Caco-2 (cell line): ENCODE data around the gene COPS6. TPM values are rescaled to one million over a fixed set of nuclear protein-coding genes. Genes with fewer than 3 reads are reported as not detected.
"Not testable (repeated sequence)": the region's sequence is repeated elsewhere in the genome, so short reads cannot be mapped to it uniquely, and the experiment has no call there.

ENCODE experiments used
- BruUV-seq: library from RNA; stranded (reverse); fragments of 400-500 nt; replicated peaks from 2 replicates; lab custom pipeline; 2021; lab: Mats Ljungman, UMichigan
- CTCF ChIA-PET: fragments of 300-600 bp; sonication (Branson Sonifier 250); formaldehyde crosslinking; loops from one replicate; lab custom pipeline; 2022; ENCODE audit warnings: antibody characterized with exemption; lab: Charles Lee
- POLR2A ChIA-PET: fragments of 300-600 bp; sonication (Branson Sonifier 250); formaldehyde crosslinking; loops from one replicate; lab custom pipeline; 2022; ENCODE audit warnings: antibody characterized with exemption; lab: Charles Lee
- DNase-seq, 2 experiments: peaks; one replicate each; pipeline versions ENCODE4 v3.0.0 to v3.0.0-alpha.2; 2020 to 2022
- H3K27me3 ChIP-seq: replicated peaks from 2 replicates; pipeline ENCODE4 v1.6.0; 2011; ENCODE audit warnings: low read length; ENCODE audit not compliant: control insufficient read depth, insufficient read depth
- H3K36me3 ChIP-seq: 2 replicates; pipeline ENCODE4 v1.5.1; 2011; ENCODE audit warnings: low read length; ENCODE audit not compliant: control insufficient read depth, insufficient read depth
- H3K4me1 ChIP-seq: fragments of 250-450 bp; sonication (Bioruptor Pico); 2 replicates; pipeline ENCODE4 v1.5.1; 2020; ENCODE audit warnings: mild to moderate bottlenecking
- H3K4me3 ChIP-seq: 2 replicates; pipeline ENCODE4 v1.5.1; 2011; ENCODE audit warnings: low read depth, mild to moderate bottlenecking, control low read depth, low read length
- H3K9me3 ChIP-seq: fragments of 250-450 bp; sonication (Bioruptor Pico); 2 replicates; pipeline ENCODE4 v1.5.1; 2020; ENCODE audit warnings: mild to moderate bottlenecking, moderate library complexity
- H3K27ac Mint-ChIP-seq: one replicate; pipeline ENCODE4 v1.8.0; 2022; ENCODE audit warnings: mixed read lengths; ENCODE audit not compliant: unreplicated experiment
- H3K27me3 Mint-ChIP-seq: one replicate; pipeline ENCODE4 v1.8.0; 2022; ENCODE audit warnings: mixed read lengths; ENCODE audit not compliant: insufficient read depth, unreplicated experiment
- H3K36me3 Mint-ChIP-seq: one replicate; pipeline ENCODE4 v1.8.0; 2022; ENCODE audit warnings: mild to moderate bottlenecking, mixed read lengths; ENCODE audit not compliant: insufficient read depth, unreplicated experiment
- H3K4me1 Mint-ChIP-seq: one replicate; pipeline ENCODE4 v1.8.0; 2022; ENCODE audit warnings: low read depth, mixed read lengths; ENCODE audit not compliant: unreplicated experiment
- H3K4me3 Mint-ChIP-seq: one replicate; pipeline ENCODE4 v1.8.0; 2022; ENCODE audit warnings: mild to moderate bottlenecking, moderate library complexity, mixed read lengths; ENCODE audit not compliant: unreplicated experiment
- H3K9me3 Mint-ChIP-seq: one replicate; pipeline ENCODE4 v1.8.0; 2022; ENCODE audit warnings: mixed read lengths; ENCODE audit not compliant: unreplicated experiment
- intact Hi-C: fragments of 100-400 bp; cut with micrococcal nuclease; formaldehyde crosslinking; loops from one replicate; pipeline ENCODE4 v1.10.0; 2022; ENCODE audit not compliant: unreplicated experiment
- total RNA-seq: library from RNA; stranded (reverse); gene quantifications from 2 replicates; pipeline ENCODE4 v1.2.3, GENCODE V29; 2022
- TF ChIP-seq, protein P1 (sequence below), 2 experiments: fragments of 200-600 bp in 1 of 2; IDR thresholded peaks; 1 replicate in 1 of 2; 2 replicates in 1 of 2; pipeline versions ENCODE4 v1.5.1 to v1.8.0; 2011 to 2022; ENCODE audit warnings: antibody characterized with exemption in 1 of 2, control low read depth in 1 of 2, inconsistent platforms in 1 of 2, low read depth in 1 of 2, low read length in 1 of 2, mild to moderate bottlenecking in 1 of 2, moderate library complexity in 1 of 2; ENCODE audit not compliant: insufficient read depth in 1 of 2, severe bottlenecking in 1 of 2, unreplicated experiment in 1 of 2

COPS6 gene
- total RNA-seq, 1 experiment from 2014 or later: 142 TPM

DNA sequence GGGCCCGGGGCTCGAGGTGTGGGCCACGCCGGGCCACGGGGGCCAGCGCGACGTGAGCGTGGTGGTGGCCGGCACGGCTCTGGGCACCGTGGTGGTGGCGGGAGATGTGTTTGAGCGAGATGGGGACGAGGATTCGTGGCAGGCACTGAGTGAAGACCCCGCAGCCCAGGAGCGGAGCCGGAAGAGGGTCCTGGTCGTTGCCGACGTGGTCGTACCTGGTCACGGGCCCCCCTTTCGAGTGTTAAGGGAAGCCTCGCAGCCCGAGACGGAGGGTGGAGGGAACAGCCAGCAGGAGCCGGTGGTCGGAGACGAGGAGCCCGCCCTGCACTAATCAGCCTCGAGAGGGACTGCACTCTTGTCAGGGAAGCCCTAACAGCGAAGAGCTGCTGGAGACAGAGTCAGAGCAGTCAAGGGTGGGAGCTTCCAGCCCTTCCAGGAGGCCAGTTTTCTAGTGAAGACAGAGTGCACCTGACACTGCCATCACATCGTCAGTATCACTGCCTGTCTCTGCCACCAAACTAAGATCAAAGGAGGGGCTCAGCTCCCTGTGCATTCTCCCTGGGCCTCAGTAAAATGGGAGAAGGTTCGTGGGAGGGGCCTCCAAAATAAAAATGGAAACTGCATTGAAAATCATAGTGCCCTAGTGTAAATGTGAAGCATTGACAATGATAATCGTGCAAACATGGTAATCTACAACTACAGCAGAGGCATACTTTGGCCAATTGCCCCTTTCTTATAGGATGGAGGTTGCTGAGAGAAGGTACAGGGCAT, 39.3 kb downstream of the COPS6 start:
- no peaks in the 10 kb centered on the region for H3K9me3 Mint-ChIP-seq
- POLR2A ChIA-PET: interaction anchor here (0.6 to 1.2 kb wide), 3 partner anchors 26 to 301 kb away, joined by 3 to 8 read pairs (median 4); partner anchors contain the start of genes AP4M1, MCM7, MEPCE and ZCWPW1
- peaks cover 25% of the 10 kb centered on the region for H3K36me3 Mint-ChIP-seq
- TF ChIP-seq, protein P1, sequence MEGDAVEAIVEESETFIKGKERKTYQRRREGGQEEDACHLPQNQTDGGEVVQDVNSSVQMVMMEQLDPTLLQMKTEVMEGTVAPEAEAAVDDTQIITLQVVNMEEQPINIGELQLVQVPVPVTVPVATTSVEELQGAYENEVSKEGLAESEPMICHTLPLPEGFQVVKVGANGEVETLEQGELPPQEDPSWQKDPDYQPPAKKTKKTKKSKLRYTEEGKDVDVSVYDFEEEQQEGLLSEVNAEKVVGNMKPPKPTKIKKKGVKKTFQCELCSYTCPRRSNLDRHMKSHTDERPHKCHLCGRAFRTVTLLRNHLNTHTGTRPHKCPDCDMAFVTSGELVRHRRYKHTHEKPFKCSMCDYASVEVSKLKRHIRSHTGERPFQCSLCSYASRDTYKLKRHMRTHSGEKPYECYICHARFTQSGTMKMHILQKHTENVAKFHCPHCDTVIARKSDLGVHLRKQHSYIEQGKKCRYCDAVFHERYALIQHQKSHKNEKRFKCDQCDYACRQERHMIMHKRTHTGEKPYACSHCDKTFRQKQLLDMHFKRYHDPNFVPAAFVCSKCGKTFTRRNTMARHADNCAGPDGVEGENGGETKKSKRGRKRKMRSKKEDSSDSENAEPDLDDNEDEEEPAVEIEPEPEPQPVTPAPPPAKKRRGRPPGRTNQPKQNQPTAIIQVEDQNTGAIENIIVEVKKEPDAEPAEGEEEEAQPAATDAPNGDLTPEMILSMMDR (IDR thresholded peaks at IDR 0.05; ENCODE audit: insufficient read depth in 1 of 2, low read depth in 1 of 2, low read length in 1 of 2, severe bottlenecking in 1 of 2, unreplicated experiment in 1 of 2): no peak
- H3K4me1 Mint-ChIP-seq: peaks cover 30% of the 10 kb centered on the region
- BruUV-seq: TSS peak; percentile 30
- Histone ChIP-seq H3K27me3 (no peaks in the 10 kb centered on the region), H3K4me3 (peak overlapping the region; percentile 95), H3K9me3 (no peaks in the 10 kb centered on the region), H3K4me1 (peaks cover 20% of the 10 kb centered on the region), H3K36me3 (no peaks in the 10 kb centered on the region)
- CTCF ChIA-PET: interaction anchor here (0.6 to 1.6 kb wide), 6 partner anchors 14 to 280 kb away, joined by 3 to 6 read pairs (median 3); partner anchors contain the start of gene LAMTOR4
- peak overlapping the region; percentile 19 for H3K27ac Mint-ChIP-seq
- H3K4me3 Mint-ChIP-seq: peak overlapping the region; percentile 99
- H3K27me3 Mint-ChIP-seq: no peaks in the 10 kb centered on the region
- DNase-seq: peak; percentile 53
- intact Hi-C loops: loop anchor here (1.0 kb wide), 1 partner anchor 9 kb away; the partner anchor contains the start of genes CNPY4 and TAF6

DNA sequence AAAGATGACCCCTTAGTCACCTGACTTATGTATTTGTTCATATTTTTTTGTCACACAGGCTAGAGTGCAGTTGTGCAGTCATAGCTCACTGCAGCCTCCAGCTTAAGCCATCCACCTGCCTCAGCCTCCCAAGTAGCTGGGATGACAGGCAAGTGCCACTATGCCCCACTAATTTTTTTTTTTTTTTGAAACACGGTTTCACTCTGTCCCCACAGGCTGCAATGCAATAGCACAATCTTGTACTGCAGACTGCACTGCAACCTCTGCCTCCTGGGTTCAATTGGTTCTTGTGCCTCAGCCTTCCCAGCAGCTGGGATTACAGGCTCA, 39.8 kb downstream of the COPS6 start:
- no peak overlapping the region for H3K27ac Mint-ChIP-seq
- no TSS peak for BruUV-seq
- intact Hi-C loops: no loop called here

DNA sequence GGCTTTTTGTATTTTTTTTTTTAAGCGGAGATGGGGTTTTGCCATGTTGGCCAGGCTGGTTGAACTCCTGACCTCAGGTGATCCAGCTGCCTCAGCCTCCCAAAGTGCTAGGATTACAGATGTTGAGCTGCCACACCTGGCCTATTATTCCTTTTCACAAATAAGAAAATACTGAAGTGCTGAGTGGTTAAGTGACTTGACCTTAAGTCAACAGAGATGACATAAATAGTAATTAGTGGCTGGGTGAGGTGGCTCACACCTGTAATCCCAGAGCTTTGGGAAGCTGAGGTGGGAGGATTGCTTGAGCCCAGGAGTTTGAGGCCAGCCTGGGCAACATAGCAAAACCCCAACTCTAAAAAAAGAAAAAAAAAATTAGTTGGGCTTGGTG, 41.4 kb downstream of the COPS6 start:
- CTCF ChIA-PET: interaction anchor here (0.7 to 1.5 kb wide), 5 partner anchors 18 to 150 kb away, joined by 3 to 8 read pairs (median 7); partner anchors contain the start of genes AP4M1, LAMTOR4 and MCM7

More for the DNA sequence above, 39.8 kb downstream of the COPS6 start:
- H3K4me3 Mint-ChIP-seq: peak overlapping the region; percentile 99
- Histone ChIP-seq H3K4me1 (peaks cover 20% of the 10 kb centered on the region), H3K9me3 (no peaks in the 10 kb centered on the region), H3K36me3 (no peaks in the 10 kb centered on the region), H3K27me3 (no peaks in the 10 kb centered on the region), H3K4me3 (peak overlapping the region; percentile 95; the same call in 1 of the 2 replicates)
- POLR2A ChIA-PET: interaction anchor here (0.6 to 1.2 kb wide), 3 partner anchors 27 to 300 kb away, joined by 3 to 8 read pairs (median 4); partner anchors contain the start of genes AP4M1, MCM7, MEPCE and ZCWPW1
- TF ChIP-seq, protein P1 (IDR thresholded peaks at IDR 0.05; ENCODE audit: insufficient read depth in 1 of 2, low read depth in 1 of 2, low read length in 1 of 2, severe bottlenecking in 1 of 2, unreplicated experiment in 1 of 2): no peak
- peaks cover 25% of the 10 kb centered on the region for H3K36me3 Mint-ChIP-seq
- H3K27me3 Mint-ChIP-seq: no peaks in the 10 kb centered on the region
- H3K9me3 Mint-ChIP-seq: no peaks in the 10 kb centered on the region
- peaks cover 32% of the 10 kb centered on the region for H3K4me1 Mint-ChIP-seq
- CTCF ChIA-PET: interaction anchor here (0.6 to 1.6 kb wide), 4 partner anchors 19 to 279 kb away, joined by 3 to 6 read pairs (median 4); partner anchors contain the start of gene LAMTOR4
- no peak for DNase-seq

More for the DNA sequence above, 41.4 kb downstream of the COPS6 start:
- H3K9me3 Mint-ChIP-seq, DNase-seq, H3K36me3 ChIP-seq, H3K27me3 ChIP-seq, H3K9me3 ChIP-seq, H3K4me3 Mint-ChIP-seq, intact Hi-C loops, H3K27me3 Mint-ChIP-seq, H3K4me3 ChIP-seq, H3K27ac Mint-ChIP-seq, BruUV-seq: not testable (repeated sequence)
- H3K4me1 ChIP-seq: peaks cover 14% of the 10 kb centered on the region
- POLR2A ChIA-PET: interaction anchor here (1.1 kb wide), 1 partner anchor 28 kb away, joined by 7 read pairs; the partner anchor contains the start of gene AP4M1
- peaks cover 24% of the 10 kb centered on the region for H3K4me1 Mint-ChIP-seq
- H3K36me3 Mint-ChIP-seq: peaks cover 25% of the 10 kb centered on the region
